ENCODE results near the gene C19orf38.
"Not testable (repeated sequence)": the region's sequence is repeated elsewhere in the genome, so short reads cannot be mapped to it uniquely, and the experiment has no call there.

The C19orf38 gene

DNA sequence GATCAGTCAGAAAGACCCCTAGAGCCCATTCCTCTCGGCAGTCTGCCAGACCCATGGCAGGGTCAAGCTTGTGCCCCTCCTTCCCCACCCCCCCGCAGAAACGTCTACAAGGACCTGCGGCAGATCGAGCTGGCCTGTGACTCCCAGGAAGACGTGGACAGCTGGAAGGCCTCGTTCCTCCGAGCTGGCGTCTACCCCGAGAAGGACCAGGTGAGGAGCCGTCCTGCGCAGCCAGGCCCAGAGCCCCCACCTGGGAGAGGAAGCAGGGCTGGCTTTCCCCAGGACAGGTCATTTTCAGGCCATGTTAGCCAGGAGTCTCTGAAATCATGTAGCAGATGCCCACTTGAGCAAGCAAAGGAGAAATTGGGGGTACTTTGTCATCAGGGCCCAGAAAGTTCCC lies 24.5 kb upstream of the C19orf38 start:
- no peak for DNase-seq

DNA sequence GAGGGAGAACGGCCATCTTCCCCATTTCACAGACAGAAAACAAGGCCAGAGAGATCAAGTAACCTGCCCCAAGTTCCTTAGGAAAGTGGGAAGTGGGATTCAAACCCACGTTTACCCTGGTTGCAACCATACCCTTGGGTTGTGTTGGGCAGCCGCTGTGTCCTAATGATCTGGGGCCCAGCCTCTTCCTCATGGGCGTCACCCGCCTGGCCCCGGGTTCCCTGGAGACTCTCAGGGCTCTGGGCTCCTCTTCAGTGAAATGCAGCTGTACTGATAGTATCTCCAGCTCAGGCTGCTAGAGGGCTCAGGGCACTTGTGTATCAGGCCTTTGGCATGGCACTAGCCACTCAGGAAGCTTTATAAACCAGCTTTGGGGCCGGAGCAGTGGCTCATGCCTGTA lies 22.0 kb upstream of the C19orf38 start:
- DNase-seq = no peak

DNA sequence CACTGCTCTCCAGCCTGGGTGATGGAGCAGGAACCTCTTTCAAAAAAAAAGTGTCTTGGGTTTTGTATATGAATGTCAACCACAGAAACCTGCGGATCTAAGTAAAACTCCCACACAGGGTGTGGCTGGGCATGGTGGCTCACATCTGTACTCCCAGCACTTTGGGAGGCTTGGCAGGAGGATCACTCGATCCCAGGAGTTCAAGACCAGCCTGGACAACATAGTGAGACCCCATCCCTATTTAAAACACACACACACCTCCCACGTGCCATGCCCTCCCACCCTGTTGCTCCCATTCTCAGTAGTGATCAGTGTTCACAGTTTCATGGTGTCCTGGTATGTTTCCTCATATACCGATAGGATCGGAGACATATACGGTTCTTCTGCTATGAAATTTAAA lies 21.4 kb upstream of the C19orf38 start:
- no peak for DNase-seq

DNA sequence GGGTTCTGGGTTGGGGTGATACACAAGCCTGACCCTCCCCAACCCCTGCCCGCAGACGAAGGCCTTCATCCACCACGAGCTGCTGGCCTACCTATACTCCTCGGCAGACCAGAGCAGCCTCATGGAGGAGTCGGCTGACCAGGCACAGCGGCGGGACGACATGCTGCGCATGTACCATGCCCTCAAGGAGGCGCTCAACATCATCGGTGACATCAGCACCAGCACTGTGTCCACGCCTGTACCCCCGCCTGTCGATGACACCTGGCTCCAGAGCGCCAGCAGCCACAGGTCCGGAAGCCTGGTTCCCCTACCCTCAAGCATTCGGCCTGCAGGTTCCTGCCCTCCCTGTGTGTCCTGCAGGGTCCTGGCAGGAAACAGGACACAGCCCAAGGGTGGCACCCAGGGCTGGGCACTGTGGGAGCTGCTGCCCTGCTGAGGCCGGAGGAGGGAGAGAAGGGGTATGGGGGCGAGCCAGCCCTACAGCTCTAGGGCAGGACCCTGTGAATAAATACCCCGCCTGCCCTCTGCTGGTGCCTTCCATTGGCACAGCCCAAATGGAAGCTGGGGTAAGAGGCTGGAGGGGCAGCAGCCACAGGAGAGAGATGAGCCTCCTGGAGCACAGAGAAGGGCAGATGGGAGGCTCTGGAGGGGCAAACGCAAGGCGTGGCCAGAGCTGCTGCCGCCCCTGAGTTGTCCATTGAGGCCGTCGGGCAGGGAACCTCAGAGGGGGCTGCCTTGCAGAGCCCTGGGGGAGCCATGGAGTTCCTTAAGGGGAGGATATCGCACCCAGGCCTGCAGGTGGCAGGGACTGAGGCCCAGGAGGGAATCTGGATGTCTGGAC lies 19.0 kb upstream of the C19orf38 start:
- DNase-seq = peak; percentile 23

DNA sequence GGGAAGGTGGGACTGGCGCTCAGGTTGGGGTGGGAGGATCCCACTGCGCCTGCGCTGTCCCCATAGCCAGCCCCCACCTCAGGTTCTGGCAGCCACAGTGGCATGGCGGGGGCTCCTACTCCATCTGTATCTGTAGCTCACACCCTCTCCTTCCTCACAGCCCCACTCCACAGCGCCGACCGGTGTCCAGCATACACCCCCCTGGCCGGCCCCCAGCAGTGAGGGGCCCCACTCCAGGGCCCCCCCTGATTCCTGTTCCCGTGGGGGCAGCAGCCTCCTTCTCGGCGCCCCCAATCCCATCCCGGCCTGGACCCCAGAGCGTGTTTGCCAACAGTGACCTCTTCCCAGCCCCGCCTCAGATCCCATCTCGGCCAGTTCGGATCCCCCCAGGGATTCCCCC lies 18.2 kb upstream of the C19orf38 start:
- no peak for DNase-seq

DNA sequence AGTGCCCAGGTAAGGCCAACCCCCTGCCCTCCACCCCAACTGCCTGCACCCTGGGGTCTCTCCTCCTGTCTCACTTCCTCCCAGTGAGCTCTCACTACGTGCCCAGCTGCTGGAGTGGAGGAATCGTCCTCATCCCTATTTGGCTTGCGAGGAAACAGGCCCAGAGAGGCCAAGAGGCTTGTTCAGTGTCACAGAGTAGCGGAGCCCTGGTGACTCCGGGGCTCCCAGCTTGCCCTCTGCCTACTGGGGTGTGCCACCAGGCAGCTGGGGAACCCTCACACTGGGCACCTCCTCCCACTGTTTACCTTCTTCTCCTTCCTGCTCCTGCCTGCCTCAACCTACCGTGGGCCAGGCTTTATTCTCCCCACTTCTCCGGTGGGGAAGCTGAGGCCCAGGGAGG lies 17.8 kb upstream of the C19orf38 start:
- no peak for DNase-seq

DNA sequence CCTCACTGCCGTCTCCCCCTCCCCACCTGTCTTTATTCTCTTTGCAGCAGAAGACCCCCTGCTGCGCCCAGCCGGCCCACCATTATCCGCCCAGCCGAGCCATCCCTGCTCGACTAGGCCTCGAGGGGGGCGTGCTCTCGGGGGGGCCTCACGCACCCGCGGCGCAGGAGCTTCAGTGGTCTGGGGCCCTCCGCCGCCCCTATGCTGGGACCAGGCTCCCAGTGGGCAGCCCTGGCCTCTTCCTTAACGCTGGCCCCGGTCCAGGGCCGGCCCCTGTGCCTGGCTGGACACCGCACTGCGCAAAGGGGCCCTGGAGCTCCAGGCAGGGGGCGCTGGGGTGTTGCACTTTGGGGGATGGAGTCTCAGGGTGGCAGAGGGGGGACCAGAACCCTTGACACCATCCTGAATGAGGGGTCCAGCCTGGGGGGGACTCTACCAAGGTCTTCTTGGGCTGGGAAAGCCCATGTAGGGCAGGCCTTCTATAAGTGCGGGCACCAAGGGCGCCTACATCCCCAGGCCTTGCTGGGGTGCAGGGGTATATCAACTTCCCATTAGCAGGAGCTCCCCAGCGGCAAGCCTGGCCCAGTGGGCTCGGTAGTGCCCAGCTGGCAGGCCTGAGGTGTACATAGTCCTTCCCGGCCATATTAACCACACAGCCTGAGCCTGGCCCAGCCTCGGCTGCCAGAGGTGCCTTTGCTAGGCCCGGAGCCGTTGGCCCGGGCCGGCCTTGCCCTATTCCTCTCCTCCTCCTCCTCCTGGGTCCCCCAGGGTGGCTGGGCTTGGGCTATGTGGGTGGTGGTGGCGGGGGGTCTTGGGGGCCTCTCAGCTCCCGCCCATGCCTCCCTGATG lies 17.1 kb upstream of the C19orf38 start:
- DNase-seq = no peak

DNA sequence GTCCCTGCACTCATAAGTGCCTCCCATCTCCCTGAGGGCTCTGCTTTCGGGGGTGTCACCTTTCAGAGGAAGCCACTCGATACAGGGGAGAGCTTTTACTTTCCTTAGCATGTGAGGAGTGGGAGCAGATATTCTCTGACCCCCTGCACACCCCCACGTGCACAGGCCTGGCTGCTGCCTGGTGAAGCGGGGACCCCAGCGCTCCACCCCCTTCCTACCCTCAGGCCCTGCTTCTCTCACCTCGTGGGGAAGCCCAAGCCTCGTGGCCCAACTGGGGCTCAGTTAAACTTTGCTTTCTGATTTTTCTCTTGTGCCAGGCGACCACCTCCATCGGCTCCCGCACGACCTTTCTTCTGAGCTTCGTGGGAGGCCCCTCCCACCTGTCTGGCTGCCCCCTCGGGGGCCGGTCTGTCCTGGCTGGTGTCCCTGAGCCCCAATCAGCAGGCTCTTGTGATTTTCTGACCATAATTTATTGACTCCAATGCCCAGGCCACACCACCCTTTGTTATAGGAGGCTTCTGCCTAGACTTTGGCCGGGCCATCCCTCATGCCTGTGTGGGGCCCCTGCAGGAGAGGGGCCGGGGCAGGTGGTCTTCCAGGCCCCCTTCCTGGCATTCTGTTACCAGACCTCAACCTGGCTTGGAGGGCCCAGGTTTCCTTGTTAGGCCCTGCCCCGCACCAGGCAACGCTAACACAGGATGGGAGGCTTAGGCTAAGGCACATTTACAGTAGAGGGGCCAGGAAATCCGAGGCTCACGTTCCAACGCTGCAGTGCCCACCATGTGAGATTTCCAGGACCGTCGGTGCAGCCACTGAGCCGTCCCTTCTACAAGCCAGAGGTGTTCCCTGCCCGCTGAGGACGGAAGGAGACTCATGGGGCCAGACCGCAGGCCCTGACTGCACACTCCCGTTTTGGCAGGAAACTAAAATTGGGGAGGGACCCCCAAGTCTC lies 16.0 kb upstream of the C19orf38 start:
- DNase-seq = no peak

DNA sequence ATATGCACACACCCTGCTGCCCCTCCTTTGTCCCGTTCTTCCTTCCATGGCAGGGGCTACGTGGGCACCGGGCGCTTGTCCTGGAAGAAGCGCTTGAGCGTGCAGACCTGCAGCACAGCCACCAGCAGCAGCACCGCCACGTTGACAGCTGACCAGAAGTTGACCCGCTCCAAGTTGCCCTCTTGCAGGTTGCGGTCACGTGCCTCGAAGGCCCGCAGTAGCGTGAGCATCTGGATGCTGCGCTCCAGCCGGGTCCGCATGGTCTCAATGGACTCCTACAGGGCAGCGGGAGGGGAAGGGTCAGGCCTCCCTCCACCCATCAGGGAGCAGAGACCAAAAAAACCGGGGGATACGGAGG lies 15.3 kb upstream of the C19orf38 start:
- DNase-seq = no peak

DNA sequence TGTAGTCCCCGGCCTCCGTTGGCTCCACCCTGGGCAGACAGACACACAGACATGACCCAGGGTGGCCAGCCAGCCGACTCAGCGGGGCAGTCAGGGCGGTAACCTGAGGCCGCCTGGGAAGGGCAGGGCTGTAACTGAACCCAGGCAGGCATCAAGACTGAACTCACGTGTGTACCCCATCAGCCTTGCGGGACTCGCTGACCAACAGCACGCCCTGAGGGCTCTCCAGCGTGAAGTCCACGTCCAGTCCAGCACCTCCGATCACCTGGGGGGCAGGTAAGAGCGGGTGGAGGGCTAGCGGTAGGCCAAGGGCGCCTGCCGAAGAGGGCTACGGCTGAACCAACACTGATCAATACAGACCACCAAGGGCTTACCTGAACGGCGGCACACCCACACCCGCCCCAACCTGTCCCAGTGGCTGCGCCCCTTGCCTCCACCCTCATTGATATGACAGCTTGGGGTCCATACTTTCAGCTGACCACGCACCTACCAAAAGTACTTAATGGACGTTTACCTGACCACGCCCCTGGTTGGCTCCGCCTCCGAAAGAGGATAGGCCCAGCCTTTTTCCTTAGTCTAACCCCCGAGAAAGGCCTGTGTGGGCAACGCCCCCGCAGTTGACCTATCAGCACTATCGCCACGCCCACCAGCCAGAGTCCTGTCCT lies 13.0 kb upstream of the C19orf38 start:
- DNase-seq = peak; percentile 13

DNA sequence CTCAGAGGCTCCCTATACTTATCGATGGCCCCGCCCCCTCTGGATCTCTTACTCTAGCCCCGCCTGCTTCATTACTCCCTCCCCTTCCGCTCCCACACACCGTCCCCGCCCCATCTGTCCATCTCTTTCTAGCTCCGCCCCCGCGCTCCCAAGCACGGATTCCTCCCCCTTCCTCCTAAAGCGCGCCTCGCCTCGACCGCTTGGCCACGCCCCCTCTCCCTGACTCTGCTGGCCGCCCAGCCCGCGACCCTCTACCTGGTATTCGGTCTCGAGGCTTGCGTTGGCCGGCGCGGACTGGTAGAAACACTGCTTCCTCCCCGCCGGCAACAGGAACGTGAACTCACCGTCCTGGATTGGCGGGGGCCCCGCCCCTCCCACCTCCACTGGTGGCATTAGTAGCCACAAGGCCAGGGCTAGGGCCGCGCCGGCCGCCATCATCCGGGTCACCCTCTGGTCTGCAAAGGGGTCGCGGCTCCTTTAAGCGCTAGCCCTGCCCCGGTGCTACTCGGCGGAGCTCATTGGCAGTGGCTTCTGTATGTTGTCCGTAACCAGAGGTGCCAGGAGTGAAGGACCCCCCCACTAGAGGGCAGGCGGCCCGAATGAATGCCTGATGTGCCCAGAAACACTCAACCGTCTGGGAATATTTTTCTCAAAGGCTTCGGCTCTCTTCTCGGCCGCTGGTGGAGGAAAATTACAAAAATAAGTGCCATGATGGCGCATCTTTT lies 12.3 kb upstream of the C19orf38 start, which contains the start of gene TMED1:
TMED1 (minus strand) TSS at position 459 of the 725 bp plus-strand sequence; CDS start at position 438, 21 bp downstream.
- DNase-seq = peak; percentile 93

DNA sequence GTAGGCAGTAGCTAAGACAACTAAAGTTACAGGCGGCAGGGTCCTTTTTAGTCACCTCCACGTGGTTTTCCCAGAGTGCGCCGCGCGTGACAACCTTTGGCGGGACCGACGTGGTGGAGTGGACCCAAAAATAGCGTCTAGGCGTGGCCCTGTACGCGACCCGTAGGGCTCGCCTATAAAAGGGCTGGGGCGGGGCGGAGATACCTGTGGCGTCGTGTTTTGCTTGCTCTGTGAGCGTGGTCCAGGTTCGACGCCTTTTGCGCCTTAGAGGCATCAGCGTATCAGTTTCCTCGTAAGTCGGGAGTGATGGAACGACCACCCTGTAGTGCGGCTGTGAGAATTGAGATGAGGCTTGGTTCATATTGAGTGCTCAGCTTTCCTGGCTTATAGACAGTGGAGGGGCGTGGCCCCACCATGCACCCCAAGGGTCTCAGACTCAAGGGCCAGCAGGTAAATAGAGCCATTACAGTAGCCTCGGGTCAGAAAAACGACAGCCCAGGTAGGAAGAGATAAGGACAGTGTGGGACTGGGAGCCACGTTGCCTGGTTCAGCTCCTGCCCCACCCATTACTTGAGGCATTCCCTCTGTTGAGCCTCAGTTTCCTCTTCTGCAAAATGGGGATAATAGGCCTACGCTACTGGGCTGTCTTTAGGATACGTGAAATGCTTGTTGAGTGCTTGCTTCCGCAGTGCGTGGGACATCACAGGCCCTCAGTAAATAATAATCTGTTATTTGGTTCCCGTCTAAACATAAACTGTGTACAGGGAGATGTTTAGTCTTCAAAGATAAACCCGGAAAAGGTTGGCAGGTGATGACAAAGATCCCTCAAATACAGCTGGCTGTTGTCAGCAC lies 11.5 kb upstream of the C19orf38 start:
- DNase-seq = peak; percentile 82

DNA sequence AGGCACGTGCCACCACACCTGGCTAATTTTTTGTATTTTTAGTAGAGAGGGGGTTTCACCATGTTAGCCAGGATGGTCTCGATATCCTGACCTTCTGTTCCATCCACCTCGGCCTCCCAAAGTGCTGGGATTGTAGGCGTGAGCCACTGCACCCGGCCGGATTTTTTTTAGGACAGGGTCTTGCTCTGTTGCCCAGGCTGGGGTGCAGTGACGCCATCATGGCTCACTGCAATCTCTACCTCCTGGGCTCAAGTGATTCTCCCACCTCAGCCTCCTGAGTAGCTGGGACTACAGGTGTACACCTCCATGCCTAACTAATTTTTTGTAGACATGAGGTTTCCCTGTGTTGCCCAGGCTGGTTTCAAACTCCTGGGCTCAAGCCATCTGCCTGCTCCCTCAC lies 10.6 kb upstream of the C19orf38 start:
- not testable (repeated sequence) for DNase-seq

DNA sequence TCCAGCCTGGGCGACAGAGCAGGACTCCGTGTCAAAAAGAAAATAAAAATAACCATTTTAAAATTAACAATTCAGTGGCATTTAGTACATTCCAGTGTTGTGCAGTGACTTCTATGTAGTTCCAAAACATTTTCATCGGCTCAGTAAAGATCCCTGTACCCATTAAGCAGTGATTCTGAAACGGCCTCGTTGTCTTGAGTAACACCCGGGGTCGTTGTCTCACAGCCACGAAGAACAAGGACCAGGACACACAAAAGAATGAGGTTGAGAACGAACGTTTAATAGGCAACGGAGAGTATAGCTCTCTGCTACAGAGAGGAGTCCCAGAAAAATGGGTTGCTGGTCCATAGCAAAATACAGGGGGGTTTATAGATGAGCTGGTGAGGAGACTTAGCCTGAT lies 9.8 kb upstream of the C19orf38 start:
- DNase-seq = no peak

DNA sequence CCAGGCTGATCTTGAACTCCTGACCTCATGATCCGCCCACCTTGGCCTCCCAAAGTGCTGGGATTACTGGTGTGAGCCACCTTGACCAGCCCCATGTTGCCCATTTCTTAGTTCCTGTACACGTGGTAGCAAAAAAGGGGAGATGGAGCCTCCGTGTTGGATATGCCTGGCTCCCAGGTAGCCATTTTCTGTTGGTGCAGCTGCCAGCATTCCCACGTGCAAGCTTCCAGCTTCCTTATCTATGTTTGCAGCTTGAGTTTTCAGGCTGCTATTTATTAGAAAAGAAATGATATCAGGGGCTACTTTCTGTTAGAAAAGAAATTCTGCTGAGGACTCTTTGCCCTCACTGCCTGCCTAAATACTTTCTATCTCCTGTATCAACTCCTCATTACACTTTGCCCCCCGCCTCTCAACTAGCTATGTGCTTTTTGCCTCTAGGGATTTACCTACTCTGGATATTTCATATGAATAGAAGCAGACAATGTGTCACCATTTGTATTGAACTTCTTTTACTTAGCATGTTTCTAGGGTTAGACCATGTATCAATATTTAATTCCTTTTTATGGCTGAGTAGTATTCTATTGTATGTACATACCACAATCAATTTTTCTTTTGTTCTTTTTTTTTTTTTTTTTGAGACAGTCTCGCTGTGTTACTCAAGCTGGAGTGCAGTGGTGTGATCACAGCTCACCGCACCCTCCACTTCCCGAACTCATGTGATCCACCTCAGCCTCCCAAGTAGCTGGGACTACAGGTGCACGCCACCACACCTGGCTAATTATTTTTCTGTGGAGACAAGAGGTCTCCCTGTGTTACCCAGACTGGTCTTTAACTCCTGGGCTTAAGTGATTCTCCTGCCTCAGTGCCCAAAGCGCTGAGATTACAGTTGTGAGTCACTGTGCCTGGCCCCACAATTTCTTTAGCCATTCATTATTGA lies 8.8 kb upstream of the C19orf38 start:
- no peak for DNase-seq

DNA sequence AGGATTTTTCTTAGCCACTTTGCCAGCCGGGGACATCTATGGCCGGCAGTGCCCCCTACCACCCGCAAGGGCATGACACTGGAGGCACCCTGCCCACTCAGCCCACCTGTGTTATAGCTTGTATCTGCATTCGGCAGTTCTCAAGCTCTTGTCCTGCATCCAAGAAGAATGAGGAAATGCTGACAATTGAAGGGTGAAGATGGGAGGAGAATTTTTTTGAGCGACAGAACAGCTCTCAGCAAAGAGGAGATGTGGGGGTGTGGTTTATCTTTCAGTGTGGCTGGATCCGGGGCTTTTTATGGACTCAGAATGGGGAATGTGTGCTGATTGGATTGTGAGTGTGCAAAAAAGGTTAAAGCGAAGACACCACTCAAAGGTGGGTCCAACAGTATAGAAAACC lies 5.4 kb upstream of the C19orf38 start:
- DNase-seq = no peak

DNA sequence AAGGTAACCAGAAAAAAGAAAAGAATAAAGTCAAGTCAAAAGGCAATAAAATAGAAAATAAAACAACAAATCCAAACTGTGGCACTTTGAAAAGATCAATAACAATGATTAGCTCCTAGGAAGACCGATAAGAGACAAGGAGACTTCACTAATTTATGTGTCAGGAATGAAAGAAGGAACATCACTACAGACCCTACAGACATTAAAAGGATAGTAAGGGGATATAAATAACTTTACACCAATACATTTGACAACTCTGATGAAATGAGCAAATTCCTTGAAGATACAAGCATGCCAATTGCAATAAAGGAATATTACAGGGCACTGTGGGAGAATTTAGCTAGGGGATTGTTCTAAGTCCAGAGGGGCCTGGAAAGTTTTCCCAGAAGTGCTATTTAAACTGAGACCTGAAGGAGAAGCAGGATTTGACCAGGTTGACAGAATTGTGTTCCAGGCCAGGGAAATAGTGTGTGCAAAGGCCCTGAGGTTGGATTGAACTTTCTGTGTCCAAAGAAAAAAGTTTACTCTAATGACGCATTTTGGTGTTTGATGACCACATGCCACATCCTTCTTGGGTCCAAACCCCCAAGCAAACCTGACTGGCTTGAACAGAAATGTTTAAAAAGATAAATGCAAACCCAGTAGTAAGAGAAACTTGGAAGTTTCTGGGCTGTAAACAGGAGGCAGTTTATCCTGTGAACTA lies 1.6 kb upstream of the C19orf38 start:
- DNase-seq = no peak

DNA sequence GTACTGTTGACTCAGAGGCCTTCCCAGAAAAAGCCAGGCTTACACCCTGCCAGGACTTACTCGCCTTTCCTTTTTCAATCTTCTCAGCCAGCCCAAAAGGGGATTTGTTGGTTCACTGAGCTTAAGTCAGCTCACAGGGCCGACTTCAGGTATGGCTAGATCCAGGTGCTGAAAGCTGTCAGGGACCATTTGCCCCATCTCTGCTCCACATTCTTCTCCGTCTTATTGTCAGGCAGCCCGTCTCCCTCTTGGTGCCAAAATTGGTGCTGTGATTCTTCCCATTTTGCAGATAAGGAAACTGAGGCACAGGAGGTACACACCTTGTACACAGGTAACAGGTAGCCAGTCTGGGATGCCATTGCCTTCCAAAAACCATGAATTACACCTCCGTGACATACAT lies 2.4 kb downstream of the C19orf38 start:
- DNase-seq = no peak

All from CD4-positive, alpha-beta T cell treated with Interleukin-6 for 4 hours (primary cell).